ENCODE measurements around the gene ARRDC2. TPM values are rescaled to one million over a fixed set of nuclear protein-coding genes. Genes with fewer than 3 reads are reported as not detected.
"Not testable (repeated sequence)": the region's sequence is repeated elsewhere in the genome, so short reads cannot be mapped to it uniquely, and the experiment has no call there.

ARRDC2 gene
- total RNA-seq, 1 donor from 2014 or later: 4.7 TPM

DNA sequence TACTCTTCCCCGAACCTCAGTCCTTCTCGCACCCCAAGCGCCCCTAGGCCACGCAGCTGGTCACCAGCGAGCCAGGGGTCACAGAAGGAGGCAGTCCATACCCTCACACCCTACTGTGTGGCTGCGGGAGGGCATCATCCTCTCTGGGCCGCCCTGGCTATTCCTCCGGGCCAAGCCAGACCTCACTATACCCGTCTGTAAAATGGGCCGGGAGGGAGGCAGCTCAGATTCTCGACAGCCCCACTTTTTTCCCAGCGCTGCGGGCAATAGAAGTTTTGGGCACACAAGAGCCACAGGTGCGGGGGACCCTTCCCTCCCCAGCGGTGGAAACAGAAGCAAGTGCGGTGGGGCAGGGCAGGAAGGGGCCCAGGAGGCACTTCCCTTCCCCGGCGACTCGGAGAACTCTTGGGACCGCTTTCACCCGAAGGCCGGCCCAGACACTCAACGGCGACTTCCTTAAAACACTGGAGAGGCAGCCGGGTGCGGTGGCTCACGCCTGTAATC lies 5.6 kb upstream of the ARRDC2 start:
- H3K9me3 ChIP-seq (ENCODE audit: low read depth): no peaks in the 10 kb centered on the region
- H3K27ac ChIP-seq: no peak overlapping the region
- H3K36me3 ChIP-seq: no peaks in the 10 kb centered on the region
- H3K27me3 ChIP-seq: peaks cover 47% of the 10 kb centered on the region
- peaks cover 11% of the 10 kb centered on the region for H3K4me1 Mint-ChIP-seq
- no peak overlapping the region for H3K4me3 ChIP-seq
- no peak overlapping the region for H3K27ac Mint-ChIP-seq
- H3K4me1 ChIP-seq: no peaks in the 10 kb centered on the region
- no peak overlapping the region for H3K9ac ChIP-seq
- TF ChIP-seq, protein P1, sequence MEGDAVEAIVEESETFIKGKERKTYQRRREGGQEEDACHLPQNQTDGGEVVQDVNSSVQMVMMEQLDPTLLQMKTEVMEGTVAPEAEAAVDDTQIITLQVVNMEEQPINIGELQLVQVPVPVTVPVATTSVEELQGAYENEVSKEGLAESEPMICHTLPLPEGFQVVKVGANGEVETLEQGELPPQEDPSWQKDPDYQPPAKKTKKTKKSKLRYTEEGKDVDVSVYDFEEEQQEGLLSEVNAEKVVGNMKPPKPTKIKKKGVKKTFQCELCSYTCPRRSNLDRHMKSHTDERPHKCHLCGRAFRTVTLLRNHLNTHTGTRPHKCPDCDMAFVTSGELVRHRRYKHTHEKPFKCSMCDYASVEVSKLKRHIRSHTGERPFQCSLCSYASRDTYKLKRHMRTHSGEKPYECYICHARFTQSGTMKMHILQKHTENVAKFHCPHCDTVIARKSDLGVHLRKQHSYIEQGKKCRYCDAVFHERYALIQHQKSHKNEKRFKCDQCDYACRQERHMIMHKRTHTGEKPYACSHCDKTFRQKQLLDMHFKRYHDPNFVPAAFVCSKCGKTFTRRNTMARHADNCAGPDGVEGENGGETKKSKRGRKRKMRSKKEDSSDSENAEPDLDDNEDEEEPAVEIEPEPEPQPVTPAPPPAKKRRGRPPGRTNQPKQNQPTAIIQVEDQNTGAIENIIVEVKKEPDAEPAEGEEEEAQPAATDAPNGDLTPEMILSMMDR (IDR thresholded peaks at IDR 0.05): no peak
- TF ChIP-seq EZH2 (IDR thresholded peaks at IDR 0.05) (no peak), EZH2phosphoT487 (IDR thresholded peaks at IDR 0.05) (no peak)
- peak overlapping the region; percentile 38 for H3K4me3 Mint-ChIP-seq
- H3K4me2 ChIP-seq: no peak overlapping the region
- DNase-seq (ENCODE audit: low spot score): no peak
- H3K9me3 Mint-ChIP-seq: peaks cover 2% of the 10 kb centered on the region
- no peaks in the 10 kb centered on the region for H3K79me2 ChIP-seq (ENCODE audit: low read depth)
- peaks cover 7% of the 10 kb centered on the region for H3F3A ChIP-seq (ENCODE audit: low read depth)
- H3K36me3 Mint-ChIP-seq: no peaks in the 10 kb centered on the region
- H3K27me3 Mint-ChIP-seq (ENCODE audit: insufficient read depth, low read depth): peaks cover 39% of the 10 kb centered on the region
- H4K20me1 ChIP-seq (ENCODE audit: low read depth): no peaks in the 10 kb centered on the region
- no peak overlapping the region for H2AFZ ChIP-seq (replicated peaks)

DNA sequence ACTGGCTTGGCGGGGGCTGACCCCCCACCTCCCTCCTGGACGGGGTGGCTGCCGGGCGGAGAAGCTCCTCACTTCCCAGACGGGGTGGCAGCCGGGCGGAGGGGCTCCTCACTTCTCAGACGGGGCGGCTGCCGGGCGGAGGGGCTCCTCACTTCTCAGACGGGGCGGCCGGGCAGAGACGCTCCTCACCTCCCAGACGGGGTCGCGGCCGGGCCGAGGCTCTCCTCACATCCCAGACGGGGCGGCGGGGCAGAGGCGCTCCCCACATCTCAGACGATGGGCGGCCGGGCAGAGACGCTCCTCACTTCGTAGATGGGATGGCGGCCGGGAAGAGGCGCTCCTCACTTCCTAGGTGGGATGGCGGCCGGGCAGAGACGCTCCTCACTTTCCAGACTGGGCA lies 2.2 kb upstream of the ARRDC2 start:
- H3K27ac ChIP-seq; H4K20me1 ChIP-seq (ENCODE audit: low read depth); H3K36me3 ChIP-seq; DNase-seq (ENCODE audit: low spot score); H3K9me3 ChIP-seq (ENCODE audit: low read depth); H3K79me2 ChIP-seq (ENCODE audit: low read depth); H3K27ac Mint-ChIP-seq; H3K4me2 ChIP-seq; H3K4me3 Mint-ChIP-seq; H3K9me3 Mint-ChIP-seq; H2AFZ ChIP-seq (replicated peaks); H3F3A ChIP-seq (ENCODE audit: low read depth); H3K4me1 ChIP-seq; H3K36me3 Mint-ChIP-seq; H3K4me1 Mint-ChIP-seq; H3K4me3 ChIP-seq; H3K9ac ChIP-seq: not testable (repeated sequence)
- peaks cover 35% of the 10 kb centered on the region for H3K27me3 ChIP-seq
- H3K27me3 Mint-ChIP-seq (ENCODE audit: insufficient read depth, low read depth): peaks cover 24% of the 10 kb centered on the region

DNA sequence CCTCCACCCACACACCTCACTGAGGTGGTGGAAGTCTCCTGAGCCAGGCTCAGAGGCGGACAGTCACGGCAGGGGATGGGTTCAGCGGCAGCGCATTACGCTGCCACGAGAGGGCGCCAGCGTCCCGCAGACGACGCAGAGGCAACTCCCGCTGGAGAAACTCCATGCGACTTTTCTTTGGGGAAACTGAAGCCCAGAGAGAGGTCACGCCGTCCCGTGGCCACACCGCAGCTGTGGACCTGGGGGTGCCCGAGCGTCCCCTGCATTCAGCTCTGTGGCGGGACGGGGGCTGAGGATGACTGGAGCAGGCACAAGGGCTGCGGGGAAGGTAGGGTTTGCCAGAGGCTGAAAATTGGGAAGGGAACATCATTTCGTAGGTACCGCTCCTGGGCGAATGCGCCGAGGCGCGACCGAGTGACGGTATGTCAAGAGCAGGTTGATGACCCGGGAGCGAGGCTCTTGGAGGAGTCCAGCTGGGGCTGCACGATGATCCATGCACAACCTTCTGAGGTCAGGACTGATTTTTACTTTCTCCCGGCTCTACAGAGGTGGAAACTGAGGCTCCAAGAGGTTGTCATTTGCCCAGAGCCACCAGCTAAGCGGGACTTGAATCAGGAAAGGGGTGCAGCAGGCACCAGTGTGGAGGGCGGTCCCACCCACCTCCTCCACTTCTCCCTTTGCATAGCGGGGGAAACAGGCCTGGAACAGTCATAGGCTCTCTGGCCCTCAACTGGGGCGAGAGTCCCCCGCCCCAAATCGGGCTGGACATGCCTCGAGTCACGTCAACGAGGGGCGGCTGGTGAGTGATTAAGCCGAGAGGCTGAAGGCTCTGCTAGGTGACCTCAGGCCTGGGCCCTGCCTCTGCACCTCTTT lies 690 bp upstream of the ARRDC2 start:
- H3K27me3 ChIP-seq: peaks cover 20% of the 10 kb centered on the region
- no peak overlapping the region for H3K9ac ChIP-seq

More for the DNA sequence above, 690 bp upstream of the ARRDC2 start:
- H3K27me3 Mint-ChIP-seq (ENCODE audit: insufficient read depth, low read depth): peaks cover 19% of the 10 kb centered on the region
- H3K36me3 ChIP-seq: no peaks in the 10 kb centered on the region
- no peaks in the 10 kb centered on the region for H3K9me3 ChIP-seq (ENCODE audit: low read depth)
- no peak overlapping the region for H3K27ac Mint-ChIP-seq
- H3K4me3 ChIP-seq: peak overlapping the region; percentile 51
- H3K27ac ChIP-seq: no peak overlapping the region
- DNase-seq (ENCODE audit: low spot score): peak; percentile 89
- no peaks in the 10 kb centered on the region for H3K4me1 ChIP-seq
- H3K79me2 ChIP-seq (ENCODE audit: low read depth): no peaks in the 10 kb centered on the region
- H3K9me3 Mint-ChIP-seq: peaks cover 2% of the 10 kb centered on the region
- peaks cover 10% of the 10 kb centered on the region for H3K4me1 Mint-ChIP-seq
- no peaks in the 10 kb centered on the region for H3K36me3 Mint-ChIP-seq
- H3K4me2 ChIP-seq: peak overlapping the region; percentile 86
- no peak for TF ChIP-seq EZH2phosphoT487 (IDR thresholded peaks at IDR 0.05)
- TF ChIP-seq EZH2 (IDR thresholded peaks at IDR 0.05): peak; percentile 44
- TF ChIP-seq, protein P1 (IDR thresholded peaks at IDR 0.05): peak; percentile 94
- no peaks in the 10 kb centered on the region for H4K20me1 ChIP-seq (ENCODE audit: low read depth)
- peak overlapping the region; percentile 93 for H3K4me3 Mint-ChIP-seq
- peaks cover 7% of the 10 kb centered on the region for H3F3A ChIP-seq (ENCODE audit: low read depth)
- H2AFZ ChIP-seq (replicated peaks): peak overlapping the region; percentile 81
